Endothelial cell of umbilical vein (primary cell): Measurements from ENCODE around the gene CLEC16A.

Experiments
- CTCF ChIP-seq, 2 donors: IDR thresholded peaks; 1 replicate in 1 of 2; 2 replicates in 1 of 2; pipeline ENCODE4 v1.5.1; 2011; ENCODE audit warnings: low read length in 2 of 2, mild to moderate bottlenecking in 2 of 2, moderate library complexity in 2 of 2, control low read depth in 1 of 2, inconsistent platforms in 1 of 2, low read depth in 1 of 2; ENCODE audit not compliant: insufficient read depth in 1 of 2; ENCODE audit errors: extremely low read depth in 1 of 2
- EZH2 ChIP-seq: IDR thresholded peaks from 2 replicates; pipeline ENCODE4 v1.6.1; 2012; ENCODE audit warnings: borderline replicate concordance, low read depth, mild to moderate bottlenecking, moderate library complexity, low read length, inconsistent platforms; ENCODE audit not compliant: severe bottlenecking
- JUN ChIP-seq: IDR thresholded peaks from 2 replicates; pipeline ENCODE4 v1.6.1; 2011; ENCODE audit warnings: borderline replicate concordance, low read depth; ENCODE audit not compliant: insufficient read length, insufficient read depth
- POLR2A ChIP-seq: IDR thresholded peaks from 2 replicates; pipeline ENCODE4 v1.6.1; 2012; ENCODE audit warnings: low read depth, mild to moderate bottlenecking, control low read depth, low read length
- POLR2AphosphoS5 ChIP-seq: IDR thresholded peaks from 2 replicates; pipeline ENCODE4 v1.6.1; 2012; ENCODE audit warnings: low read depth, mild to moderate bottlenecking, control low read depth, low read length, moderate library complexity; ENCODE audit not compliant: insufficient read depth

DNA sequence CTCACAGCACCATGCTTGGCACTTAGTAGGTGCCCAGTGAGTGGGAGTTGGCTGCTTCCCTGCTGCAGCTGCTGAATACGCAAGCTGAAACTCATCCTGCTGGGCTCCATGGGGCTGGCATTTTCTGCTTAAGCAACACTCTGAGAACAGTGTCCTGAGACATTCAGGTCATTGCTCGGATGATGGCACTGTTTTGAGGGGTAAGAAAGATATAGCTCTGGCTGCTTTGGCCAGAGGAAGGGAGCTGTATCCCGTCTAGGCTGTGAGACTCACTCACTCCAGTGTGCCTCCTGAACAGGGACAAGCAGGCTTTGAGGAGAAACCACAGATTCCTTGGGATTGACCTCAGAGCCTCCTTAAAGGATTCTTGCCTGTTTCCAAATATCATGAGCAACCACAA, 120.5 kb downstream of the CLEC16A start:
- no peak for TF ChIP-seq CTCF (IDR thresholded peaks at IDR 0.05; ENCODE audit: extremely low read depth in 1 of 2, insufficient read depth in 1 of 2, low read depth in 1 of 2, low read length in 2 of 2)
- no peak for TF ChIP-seq EZH2
- TF ChIP-seq POLR2AphosphoS5: no peak
- no peak for TF ChIP-seq POLR2A
- TF ChIP-seq JUN: no peak
